Fibroblast of mammary gland (primary cell): ENCODE data around the gene PRKCH.

Experiments
- DNase-seq: peaks from one replicate; pipeline ENCODE4 v3.0.0-alpha.2; 2010; ENCODE audit warnings: low read depth
- H3K4me3 ChIP-seq: 2 replicates; pipeline ENCODE4 v1.5.1; 2011; ENCODE audit warnings: low read depth, mild to moderate bottlenecking, low read length, moderate library complexity; ENCODE audit not compliant: control insufficient read depth
- TF ChIP-seq, protein P1 (sequence below): conservative IDR thresholded peaks from 2 replicates; pipeline ENCODE4 v1.5.1; 2011; ENCODE audit warnings: low read depth, low read length, inconsistent platforms; ENCODE audit not compliant: control insufficient read depth, insufficient read depth

The PRKCH gene

DNA sequence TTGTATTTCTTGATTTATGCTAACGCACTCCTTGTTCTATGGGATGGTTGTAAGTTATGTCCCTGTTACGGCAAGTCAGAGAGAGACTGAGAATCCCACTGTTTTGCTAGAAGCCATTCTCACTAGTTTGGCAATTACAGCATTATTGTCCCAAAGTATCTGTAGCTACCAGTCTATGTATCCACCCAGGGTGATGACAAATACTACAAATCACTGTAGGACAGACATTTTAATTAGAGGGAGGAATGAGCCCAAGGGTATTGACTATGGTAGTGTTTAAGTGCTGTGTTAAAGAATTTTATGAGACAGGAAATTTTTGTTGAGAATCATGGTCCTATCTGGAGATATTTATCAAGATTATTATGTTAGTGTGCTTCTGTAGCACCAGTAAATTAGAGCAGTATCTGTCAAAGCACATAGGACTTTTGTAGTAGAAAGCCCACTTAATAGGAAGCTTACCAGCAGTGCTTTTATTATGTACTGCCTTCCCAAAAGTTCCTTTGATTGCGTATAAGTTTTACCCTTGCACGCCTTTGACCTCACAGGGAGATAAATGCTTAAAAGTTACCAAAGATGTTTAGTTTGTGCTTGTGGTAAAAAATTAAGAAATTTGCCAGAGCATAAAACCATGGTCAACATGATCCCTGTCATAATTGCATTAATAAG lies 10.7 kb downstream of the PRKCH start:
- TF ChIP-seq, protein P1, sequence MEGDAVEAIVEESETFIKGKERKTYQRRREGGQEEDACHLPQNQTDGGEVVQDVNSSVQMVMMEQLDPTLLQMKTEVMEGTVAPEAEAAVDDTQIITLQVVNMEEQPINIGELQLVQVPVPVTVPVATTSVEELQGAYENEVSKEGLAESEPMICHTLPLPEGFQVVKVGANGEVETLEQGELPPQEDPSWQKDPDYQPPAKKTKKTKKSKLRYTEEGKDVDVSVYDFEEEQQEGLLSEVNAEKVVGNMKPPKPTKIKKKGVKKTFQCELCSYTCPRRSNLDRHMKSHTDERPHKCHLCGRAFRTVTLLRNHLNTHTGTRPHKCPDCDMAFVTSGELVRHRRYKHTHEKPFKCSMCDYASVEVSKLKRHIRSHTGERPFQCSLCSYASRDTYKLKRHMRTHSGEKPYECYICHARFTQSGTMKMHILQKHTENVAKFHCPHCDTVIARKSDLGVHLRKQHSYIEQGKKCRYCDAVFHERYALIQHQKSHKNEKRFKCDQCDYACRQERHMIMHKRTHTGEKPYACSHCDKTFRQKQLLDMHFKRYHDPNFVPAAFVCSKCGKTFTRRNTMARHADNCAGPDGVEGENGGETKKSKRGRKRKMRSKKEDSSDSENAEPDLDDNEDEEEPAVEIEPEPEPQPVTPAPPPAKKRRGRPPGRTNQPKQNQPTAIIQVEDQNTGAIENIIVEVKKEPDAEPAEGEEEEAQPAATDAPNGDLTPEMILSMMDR: no peak
- no peak overlapping the region for H3K4me3 ChIP-seq
- no peak for DNase-seq

DNA sequence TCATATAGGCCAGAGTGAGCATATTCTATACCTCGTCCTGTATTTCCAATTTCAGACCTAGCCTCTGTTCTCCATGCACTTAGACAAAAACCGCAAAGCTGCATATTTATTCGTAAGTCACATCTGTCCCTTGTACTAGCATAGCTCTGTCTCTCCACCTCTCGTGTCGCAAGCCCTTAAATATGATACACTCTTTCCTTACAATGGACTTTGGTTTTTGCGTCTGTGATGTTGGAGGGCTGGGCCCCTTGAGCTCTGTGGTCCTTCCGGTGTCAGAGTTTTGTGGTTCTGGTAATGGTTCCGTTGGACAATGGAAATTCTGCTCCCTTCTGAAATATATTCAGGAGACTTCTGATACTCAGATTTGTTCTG lies 11.3 kb downstream of the PRKCH start:
- TF ChIP-seq, protein P1: no peak
- no peak for DNase-seq
- H3K4me3 ChIP-seq: no peak overlapping the region

DNA sequence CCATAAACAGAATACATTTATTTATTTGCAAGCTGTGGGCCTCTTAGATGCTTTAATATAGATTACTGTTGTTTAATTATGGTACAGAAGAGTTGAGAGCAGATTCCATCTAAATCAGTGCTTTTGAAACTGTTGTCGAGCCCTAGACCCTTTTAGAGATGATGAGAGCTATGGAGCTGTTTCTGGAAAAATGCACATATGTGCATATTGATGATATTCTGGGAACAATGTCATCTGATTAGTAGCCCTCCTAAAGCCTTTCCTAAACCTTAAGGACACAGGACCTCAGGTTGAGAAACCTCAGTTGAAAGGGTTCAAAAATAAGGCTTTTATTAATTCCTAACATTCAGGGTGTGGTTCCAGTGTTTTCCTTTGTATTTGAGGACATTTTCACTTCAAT lies 11.7 kb downstream of the PRKCH start:
- DNase-seq: no peak
- TF ChIP-seq, protein P1: no peak
- H3K4me3 ChIP-seq: no peak overlapping the region

DNA sequence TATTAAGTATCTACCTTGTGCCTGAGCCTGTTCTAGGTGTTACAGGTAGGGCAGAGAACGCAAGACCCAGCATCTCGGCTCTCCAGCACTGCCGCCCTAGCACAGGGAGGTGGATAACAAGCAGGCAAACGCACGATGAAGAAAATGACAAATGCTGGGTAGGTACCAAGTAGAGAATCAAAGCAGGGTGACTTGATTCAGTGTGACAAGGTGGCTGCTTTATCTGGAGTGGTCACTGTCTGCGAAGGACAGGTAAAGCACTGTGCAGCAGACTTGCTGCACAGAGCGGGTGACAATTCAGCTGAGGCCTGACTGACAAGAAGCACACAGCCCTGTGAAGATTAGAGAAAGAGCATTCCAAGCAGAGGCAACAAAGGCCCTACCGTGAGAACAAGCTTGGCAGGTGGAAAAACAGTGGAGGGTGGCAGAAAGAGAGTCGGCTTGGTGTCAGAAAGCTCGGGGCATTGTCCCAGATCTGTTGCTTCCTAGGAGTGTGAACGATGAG lies 12.9 kb downstream of the PRKCH start:
- no peak for DNase-seq
- TF ChIP-seq, protein P1: no peak
- H3K4me3 ChIP-seq: no peak overlapping the region

DNA sequence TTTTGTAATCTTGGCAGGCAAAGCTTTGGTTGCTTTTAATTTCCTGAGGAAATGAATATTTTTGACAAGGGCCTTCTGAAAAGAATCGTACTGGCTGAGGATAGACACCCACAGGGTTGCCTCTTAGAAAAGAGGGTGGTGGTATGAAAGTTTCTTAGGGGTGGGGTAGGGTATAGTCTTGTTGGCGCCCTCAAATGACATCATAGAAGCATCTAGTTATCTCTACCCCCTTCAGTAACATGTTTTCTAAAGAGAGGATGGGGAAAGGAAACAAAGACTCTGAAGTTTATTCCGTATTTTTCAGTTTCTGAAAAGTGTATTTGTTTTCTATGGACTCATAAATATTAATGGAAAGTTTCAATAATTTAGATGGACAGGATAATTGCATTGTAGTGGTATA lies 13.7 kb downstream of the PRKCH start:
- H3K4me3 ChIP-seq: no peak overlapping the region
- DNase-seq: no peak
- TF ChIP-seq, protein P1: no peak

DNA sequence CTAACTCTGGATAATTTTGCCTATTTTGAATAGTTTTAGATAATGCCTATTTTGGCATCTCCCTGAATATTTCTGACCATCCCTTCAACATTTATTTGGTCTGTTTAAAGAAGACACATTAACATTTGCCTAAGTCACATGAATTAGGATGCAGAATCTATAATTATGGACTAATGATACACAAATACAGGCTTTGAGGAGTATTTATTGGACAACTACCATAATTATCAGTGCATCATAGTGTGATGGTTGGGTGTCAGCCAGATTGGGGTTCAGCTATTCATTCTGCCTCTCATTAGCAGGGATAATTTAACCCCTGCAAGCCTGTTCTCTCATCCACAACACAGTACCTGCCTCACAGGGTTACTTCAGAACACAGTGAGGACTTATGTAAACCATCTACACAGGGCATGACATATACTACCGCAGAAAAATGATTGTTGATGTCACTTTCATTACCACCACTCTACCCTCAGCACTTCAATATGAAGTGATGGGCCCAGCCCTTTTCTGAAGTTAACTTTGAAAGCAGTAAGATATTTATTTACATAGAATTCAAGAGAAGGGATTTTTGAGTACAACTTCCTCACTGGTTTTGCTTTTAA lies 14.4 kb downstream of the PRKCH start:
- no peak for DNase-seq
- no peak overlapping the region for H3K4me3 ChIP-seq
- TF ChIP-seq, protein P1: no peak
